Measurements from ENCODE around the gene BMP6. TPM values are rescaled to one million over a fixed set of nuclear protein-coding genes. Genes with fewer than 3 reads are reported as not detected.
"Not testable (repeated sequence)": the region's sequence is repeated elsewhere in the genome, so short reads cannot be mapped to it uniquely, and the experiment has no call there.

BMP6 gene
- total RNA-seq, 1 experiment from 2014 or later, result 0.82 TPM

DNA sequence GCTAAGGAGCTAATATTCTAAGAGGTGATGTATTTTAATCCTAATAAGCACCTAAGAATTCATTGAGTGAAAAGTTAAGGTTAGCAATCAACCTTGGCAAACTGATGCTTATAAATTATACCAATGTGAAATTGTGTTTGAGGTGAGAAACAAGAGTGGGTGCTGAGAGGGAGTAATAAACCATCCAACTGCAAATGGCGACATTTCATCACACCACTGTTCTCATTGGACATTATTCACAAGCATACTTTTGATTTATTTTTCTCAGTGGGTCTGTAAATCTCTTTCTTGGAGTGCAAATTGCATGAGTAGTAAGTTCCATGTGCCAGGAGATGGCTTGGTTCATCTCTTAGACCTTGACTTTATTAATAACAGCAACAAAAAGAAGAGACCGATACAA is 71.5 kb downstream of the BMP6 start:
- no peaks in the 10 kb centered on the region for H3K27me3 ChIP-seq

DNA sequence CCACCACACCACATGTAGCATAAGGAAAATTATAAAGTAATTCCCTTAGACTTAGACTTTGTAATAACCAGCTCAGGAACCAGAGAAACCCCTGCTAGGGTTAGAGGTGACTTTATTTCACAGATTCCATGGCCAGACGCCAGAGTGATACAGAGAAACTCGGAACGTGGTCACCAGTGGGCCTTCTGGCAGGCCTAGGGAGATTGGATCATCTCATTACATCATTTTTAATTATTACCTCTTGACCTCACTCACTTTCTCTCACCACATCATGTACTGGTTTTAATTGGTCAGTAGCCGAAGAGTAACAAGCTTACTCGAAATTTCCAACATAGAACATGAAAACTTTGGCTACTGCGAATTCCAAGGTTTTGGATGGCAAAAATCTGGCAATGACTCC is 72.9 kb downstream of the BMP6 start:
- Histone ChIP-seq H3K36me3 (no peaks in the 10 kb centered on the region), H3K9me3 (no peaks in the 10 kb centered on the region), H3K4me3 (no peak overlapping the region), H3K27me3 (no peaks in the 10 kb centered on the region)
- no peak for DNase-seq

More for the DNA sequence above, 71.5 kb downstream of the BMP6 start:
- no peaks in the 10 kb centered on the region for H3K9me3 ChIP-seq
- H3K36me3 ChIP-seq, result no peaks in the 10 kb centered on the region
- H3K4me3 ChIP-seq, result no peak overlapping the region
- DNase-seq, result no peak

DNA sequence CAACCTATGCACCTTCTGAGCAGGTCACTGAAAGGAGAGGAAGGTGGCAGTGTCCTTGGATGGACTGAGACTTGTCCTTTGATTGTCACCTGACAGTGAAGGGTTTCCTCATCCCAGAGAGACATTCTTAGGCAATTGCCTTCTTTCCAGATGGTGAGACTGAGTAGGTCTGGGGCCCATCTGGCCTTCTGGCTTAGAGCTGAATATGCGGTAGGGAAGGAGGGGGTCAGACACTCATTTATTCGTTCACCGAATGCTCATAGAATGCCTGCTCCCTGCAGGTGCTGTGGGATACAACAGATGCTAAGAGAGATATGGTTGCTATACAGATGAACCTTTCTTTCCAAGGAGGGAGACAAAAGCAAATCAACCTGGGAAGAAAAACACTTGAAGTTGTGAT is 76.8 kb downstream of the BMP6 start:
- no peaks in the 10 kb centered on the region for H3K9me3 ChIP-seq
- DNase-seq, result no peak
- no peaks in the 10 kb centered on the region for H3K36me3 ChIP-seq
- 0 out of 2 replicates have a peak, but pooled peaks cover 5% of the 10 kb centered on the region for H3K27me3 ChIP-seq
- H3K4me3 ChIP-seq, result no peak overlapping the region

DNA sequence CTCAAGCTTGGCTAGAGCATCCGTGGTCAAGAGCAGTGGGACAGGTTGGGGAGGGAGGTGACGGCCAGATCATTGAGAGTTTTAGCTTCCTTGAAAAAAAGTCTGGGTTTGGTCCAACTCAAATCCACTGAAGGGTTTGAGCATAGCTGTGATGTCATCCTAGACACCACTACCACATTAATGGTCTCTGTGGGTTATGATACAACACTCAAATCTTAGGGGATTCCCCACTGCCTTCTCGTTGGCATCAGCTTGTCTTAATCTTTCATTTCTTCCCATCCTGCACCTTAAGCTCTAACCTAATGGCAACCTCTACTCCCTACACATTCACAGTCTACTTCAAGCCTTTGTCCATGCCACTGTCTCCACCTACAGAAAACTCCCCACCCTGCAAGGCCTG is 77.3 kb downstream of the BMP6 start:
- no peak for DNase-seq
- Histone ChIP-seq H3K27me3 (0 out of 2 replicates have a peak, but pooled peaks cover 5% of the 10 kb centered on the region), H3K36me3 (no peaks in the 10 kb centered on the region), H3K9me3 (no peaks in the 10 kb centered on the region), H3K4me3 (no peak overlapping the region)

DNA sequence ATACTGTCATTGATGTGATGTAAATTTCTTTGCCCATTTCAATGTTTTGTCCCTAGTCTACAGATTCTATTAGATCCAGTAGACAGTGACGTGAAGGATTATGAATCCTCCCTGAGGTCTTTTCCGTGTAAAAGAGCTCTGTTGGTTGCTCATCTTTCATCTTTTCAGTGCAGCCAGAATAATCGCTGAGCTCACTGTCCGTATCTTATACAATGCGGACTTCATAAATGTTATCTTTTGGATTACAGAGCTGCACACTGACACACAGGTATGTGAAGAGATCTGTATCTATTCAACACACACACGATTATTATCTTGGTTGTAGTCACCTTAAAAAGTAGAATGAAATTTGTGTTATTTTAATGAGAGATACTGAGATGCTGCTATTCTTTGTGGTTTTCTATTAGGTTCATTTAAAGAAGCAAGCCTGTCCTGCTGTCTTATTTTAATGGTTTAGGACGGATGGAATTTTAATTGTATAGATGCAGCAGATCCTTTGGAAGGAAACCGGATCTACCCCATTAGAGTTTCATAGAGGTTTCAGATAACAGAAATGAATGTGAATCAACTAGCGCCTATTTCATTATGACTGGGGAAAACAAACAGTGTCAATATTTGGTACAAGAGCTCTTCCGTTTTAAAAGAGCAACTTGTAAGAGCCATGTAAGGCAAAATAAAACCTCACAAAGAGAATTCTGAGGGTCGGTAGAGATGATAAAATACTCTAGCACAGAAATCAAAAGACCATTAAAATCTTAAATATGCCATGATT is 79.4 kb downstream of the BMP6 start:
- H3K27me3 ChIP-seq, result 0 out of 2 replicates have a peak, but pooled peaks cover 5% of the 10 kb centered on the region

GRCh38 chr6:7805850-7806214 is 79.9 kb downstream of the BMP6 start:
- H3K4me3 ChIP-seq, result no peak overlapping the region
- no peaks in the 10 kb centered on the region for H3K9me3 ChIP-seq
- no peak for DNase-seq
- 0 out of 2 replicates have a peak, but pooled peaks cover 5% of the 10 kb centered on the region for H3K27me3 ChIP-seq
- no peaks in the 10 kb centered on the region for H3K36me3 ChIP-seq

More for the DNA sequence above, 79.4 kb downstream of the BMP6 start:
- H3K4me3 ChIP-seq, result no peak overlapping the region
- no peak for DNase-seq
- no peaks in the 10 kb centered on the region for H3K9me3 ChIP-seq
- no peaks in the 10 kb centered on the region for H3K36me3 ChIP-seq

- DNase-seq, result no peak
- Histone ChIP-seq H3K27me3 (0 out of 2 replicates have a peak, but pooled peaks cover 5% of the 10 kb centered on the region), H3K4me3 (no peak overlapping the region), H3K36me3 (no peaks in the 10 kb centered on the region), H3K9me3 (no peaks in the 10 kb centered on the region)
Observed at GRCh38 chr6:7806711-7807110, 80.8 kb downstream of the BMP6 start.

GRCh38 chr6:7809346-7809745 is 83.4 kb downstream of the BMP6 start:
- Histone ChIP-seq H3K36me3 (no peaks in the 10 kb centered on the region), H3K9me3 (no peaks in the 10 kb centered on the region), H3K4me3 (no peak overlapping the region), H3K27me3 (0 out of 2 replicates have a peak, but pooled peaks cover 5% of the 10 kb centered on the region)
- DNase-seq, result no peak

DNA sequence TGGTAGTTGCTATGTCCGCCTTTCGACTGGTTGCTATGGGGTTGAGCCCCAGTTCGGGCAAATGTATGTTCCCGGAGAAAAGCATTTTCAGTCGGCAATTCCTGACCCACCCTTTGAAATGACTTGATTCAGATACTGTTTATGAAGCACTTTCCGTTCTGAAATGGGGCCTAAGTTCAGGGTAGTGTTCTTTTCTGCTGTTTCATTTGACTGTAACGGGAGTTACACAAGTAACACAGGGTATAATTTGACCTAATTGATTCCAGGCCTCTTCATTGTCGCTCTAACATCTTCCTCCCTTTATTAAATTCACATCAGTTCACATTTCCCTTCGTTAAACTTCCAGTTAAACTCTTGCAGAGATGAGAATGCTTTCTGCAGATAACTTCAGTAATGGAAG is 85.5 kb downstream of the BMP6 start:
- H3K4me3 ChIP-seq, result no peak overlapping the region
- DNase-seq, result no peak
- no peaks in the 10 kb centered on the region for H3K9me3 ChIP-seq
- H3K36me3 ChIP-seq, result no peaks in the 10 kb centered on the region
- H3K27me3 ChIP-seq, result no peaks in the 10 kb centered on the region

DNA sequence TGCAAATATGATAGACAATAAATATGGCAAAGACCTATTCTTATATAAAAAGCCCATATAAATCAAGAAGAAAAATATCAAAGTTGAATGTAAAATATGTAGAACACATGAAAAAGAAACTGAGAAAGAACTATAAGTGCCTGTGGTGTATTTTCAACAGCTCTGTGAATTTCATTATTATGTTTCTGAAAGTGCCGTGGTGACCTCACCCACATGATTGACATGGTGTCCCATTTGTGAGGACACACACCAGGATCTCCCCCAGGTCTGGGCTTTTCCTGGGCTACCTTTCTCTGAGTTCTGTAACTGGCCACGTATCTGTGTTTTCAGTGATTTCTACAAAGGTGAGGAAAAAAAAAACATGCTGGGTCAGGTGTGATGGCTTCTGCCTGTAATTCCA is 86.7 kb downstream of the BMP6 start:
- H3K27me3 ChIP-seq, result no peaks in the 10 kb centered on the region
- H3K9me3 ChIP-seq, result no peaks in the 10 kb centered on the region
- no peak overlapping the region for H3K4me3 ChIP-seq
- no peaks in the 10 kb centered on the region for H3K36me3 ChIP-seq
- no peak for DNase-seq

DNA sequence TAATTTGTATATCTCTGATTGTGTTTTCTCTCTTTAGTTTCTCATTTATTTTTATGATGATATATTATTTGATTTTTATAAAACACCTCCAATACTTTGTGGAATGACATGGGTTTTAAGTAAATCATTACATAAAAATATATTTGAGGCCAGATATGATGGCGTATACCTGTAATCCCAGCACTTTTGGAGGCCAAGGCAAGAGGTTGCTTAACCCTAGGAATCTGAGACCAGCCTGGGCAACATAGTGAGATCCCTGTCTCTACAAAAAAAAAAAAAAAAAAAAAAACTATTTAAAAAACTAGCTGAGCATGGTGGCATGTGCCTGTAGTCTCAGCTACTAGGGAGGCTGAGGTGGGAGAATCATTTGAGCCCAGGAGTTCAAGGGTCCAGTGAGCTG is 87.3 kb downstream of the BMP6 start:
- no peak for DNase-seq
- H3K36me3 ChIP-seq, result no peaks in the 10 kb centered on the region

DNA sequence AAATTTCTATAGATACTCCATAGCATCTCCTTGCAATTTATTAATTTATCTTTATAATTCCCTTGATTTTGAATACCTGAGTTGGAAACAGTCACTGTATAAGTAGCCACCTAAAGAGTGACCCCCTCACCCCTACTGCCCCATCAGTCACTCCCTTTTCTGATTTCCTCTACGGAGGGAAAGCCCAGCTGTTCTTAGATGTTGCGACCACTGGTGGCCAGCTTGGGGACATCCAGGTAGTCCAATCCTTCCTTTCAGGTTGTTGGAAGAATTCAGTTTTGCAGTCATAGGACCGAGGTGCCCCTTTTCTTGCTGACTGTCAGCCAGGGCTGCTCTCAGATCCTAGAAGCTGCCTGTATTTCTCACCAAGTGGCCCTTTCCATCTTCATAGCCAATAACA is 87.8 kb downstream of the BMP6 start:
- Histone ChIP-seq H3K36me3 (no peaks in the 10 kb centered on the region), H3K27me3 (no peaks in the 10 kb centered on the region), H3K9me3 (no peaks in the 10 kb centered on the region), H3K4me3 (no peak overlapping the region)
- DNase-seq, result no peak

More for the DNA sequence above, 87.3 kb downstream of the BMP6 start:
- no peaks in the 10 kb centered on the region for H3K27me3 ChIP-seq
- no peaks in the 10 kb centered on the region for H3K9me3 ChIP-seq
- no peak overlapping the region for H3K4me3 ChIP-seq

DNA sequence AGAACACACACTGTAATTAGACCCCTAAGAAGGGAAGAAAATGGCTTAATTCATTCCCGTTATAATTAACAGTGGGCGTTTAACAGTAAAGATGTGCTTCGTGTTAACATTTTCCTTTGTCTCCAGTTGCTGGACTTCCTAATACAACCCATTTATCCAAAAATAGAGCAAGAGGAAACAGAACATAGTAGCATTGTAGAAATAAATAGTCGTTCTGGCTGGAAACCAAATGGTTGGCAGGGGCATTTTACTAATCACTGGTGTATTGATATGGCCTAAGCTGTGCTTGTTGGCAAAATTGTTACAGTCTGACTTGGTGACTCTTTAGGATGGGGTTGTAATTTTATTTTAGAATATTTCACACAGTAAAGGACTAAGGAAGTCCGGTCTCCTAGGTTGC is 89.8 kb downstream of the BMP6 start:
- H3K4me3 ChIP-seq, result no peak overlapping the region
- no peak for DNase-seq
- no peaks in the 10 kb centered on the region for H3K9me3 ChIP-seq
- no peaks in the 10 kb centered on the region for H3K36me3 ChIP-seq
- no peaks in the 10 kb centered on the region for H3K27me3 ChIP-seq

DNA sequence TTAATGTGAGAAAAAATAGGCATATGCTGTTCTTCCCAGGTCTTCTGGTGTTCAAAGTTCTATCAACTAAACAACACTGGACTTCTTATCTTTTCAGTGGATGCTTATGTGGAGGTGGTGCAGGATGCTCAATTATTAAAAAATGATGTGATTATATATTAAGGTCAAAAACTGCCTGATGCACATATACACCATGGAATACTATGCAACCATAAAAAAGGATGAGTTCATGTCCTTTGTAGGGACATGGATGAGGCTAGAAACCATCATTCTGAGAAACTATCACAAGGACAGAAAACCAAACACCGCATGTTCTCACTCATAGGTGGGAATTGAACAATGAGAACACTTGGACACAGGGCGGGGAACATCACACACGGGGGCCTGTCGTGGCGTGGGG is 91.3 kb downstream of the BMP6 start:
- not testable (repeated sequence) for H3K9me3 ChIP-seq, H3K27me3 ChIP-seq, DNase-seq, H3K36me3 ChIP-seq, H3K4me3 ChIP-seq

DNA sequence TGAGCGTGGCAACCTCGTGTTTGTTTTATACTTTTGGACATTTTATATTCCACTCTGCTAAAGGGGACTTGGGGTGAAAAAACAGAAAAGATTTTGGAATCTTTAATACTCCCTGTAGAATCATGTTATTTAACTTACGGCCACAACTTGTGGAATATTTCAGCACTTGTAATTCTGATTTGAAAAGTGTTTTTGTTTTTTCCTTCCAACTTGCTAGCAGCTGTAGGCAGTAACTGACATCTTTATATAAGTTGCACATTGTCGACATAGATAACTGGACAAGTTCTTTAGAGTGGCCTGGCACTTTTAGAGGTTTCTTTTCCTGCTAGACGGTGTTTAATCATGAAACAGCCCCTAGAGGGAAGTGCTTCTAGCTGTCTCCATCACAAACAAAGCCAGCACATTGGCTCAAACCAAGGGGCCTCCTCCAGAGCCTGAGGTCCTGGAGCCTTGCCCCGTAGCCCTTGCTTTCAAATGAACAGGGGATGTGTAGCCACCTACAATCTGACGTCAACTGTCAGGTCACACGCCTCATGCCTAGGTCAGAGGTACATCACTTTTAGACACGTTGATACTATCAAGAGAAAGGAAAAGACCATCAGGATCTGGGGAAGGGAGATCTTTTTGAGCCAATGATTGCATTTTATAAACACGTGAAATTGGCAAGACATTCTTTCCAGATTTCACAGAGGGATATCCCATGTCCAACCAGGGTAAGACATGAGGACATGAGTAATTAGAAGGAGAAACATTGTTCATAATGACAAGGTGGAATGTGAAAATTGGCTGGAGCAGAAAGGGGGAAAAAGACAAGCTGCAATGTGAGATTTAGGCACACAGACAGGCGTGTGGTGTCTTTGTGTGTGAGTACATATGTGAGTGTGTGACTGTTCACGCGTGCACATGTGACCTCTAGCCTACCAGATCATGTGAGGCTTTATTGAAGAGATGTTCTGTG is 92.6 kb downstream of the BMP6 start:
- no peak overlapping the region for H3K4me3 ChIP-seq
- no peak for DNase-seq
- no peaks in the 10 kb centered on the region for H3K9me3 ChIP-seq
- no peaks in the 10 kb centered on the region for H3K27me3 ChIP-seq
- no peaks in the 10 kb centered on the region for H3K36me3 ChIP-seq

DNA sequence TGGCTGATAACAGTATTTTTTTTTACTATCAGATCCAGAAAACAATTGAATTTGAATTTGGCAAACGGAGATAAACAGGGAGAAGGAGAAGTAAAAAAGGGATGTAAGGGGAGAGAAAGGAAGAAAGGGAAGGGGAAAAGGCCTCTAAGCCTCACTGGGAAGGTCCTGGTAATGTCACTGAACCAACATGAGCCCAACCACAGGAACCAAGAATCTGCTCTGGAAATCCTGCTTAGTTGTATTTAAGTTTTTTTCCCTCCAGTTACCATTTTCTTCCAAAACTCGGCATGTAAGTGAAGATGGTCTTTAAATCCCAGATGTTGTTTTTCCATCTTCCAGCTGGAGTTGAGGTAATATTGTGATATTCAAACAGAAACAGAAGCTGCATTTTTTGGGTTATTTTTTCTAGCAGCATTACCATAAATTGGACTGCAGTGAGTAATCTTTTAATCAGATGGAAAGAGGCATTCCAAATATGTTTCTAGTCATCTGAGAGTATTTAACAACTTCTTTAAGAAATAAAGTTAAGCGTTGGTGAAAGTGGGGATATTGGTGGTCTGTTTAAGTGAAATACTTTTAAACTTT is 93.6 kb downstream of the BMP6 start:
- H3K36me3 ChIP-seq, result no peaks in the 10 kb centered on the region
- DNase-seq, result no peak

DNA sequence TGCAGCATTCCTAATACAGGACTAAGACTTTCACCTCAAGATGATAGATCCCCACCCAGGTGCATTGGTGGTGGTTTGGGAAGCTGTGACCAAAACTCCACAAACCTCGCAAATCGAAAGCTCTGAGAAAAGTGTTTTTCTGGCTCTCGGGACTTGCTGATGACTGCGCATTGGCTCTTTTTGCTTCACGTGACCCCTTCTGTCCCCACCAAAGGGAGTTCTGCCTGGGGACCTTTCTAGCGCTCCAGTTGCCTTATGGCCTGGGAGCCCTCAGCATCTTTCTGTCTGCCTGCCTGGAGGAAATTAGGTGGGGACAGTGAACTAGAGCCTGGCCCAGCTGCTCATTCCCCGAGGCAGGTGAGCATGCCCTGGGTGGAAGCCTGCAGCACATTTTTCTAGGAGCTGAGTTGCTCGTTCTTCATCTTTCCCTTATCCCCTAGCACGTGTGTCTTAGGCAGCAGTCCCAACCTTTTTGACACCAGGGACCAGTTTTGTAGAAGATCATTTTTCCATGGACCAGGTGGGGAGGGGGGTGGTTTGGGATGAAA is 94.5 kb downstream of the BMP6 start:
- Histone ChIP-seq H3K4me3 (no peak overlapping the region), H3K9me3 (no peaks in the 10 kb centered on the region), H3K27me3 (no peaks in the 10 kb centered on the region), H3K36me3 (no peaks in the 10 kb centered on the region)
- no peak for DNase-seq

More for the DNA sequence above, 93.6 kb downstream of the BMP6 start:
- H3K4me3 ChIP-seq, result no peak overlapping the region
- H3K27me3 ChIP-seq, result no peaks in the 10 kb centered on the region
- no peaks in the 10 kb centered on the region for H3K9me3 ChIP-seq
